ENCODE data around the gene CCR7.
A peak's percentile ranks its signal among the peaks of the same experiment; 100 is the strongest.
"Not testable (repeated sequence)": the region's sequence is repeated elsewhere in the genome, so short reads cannot be mapped to it uniquely, and the experiment has no call there.

The CCR7 gene

DNA sequence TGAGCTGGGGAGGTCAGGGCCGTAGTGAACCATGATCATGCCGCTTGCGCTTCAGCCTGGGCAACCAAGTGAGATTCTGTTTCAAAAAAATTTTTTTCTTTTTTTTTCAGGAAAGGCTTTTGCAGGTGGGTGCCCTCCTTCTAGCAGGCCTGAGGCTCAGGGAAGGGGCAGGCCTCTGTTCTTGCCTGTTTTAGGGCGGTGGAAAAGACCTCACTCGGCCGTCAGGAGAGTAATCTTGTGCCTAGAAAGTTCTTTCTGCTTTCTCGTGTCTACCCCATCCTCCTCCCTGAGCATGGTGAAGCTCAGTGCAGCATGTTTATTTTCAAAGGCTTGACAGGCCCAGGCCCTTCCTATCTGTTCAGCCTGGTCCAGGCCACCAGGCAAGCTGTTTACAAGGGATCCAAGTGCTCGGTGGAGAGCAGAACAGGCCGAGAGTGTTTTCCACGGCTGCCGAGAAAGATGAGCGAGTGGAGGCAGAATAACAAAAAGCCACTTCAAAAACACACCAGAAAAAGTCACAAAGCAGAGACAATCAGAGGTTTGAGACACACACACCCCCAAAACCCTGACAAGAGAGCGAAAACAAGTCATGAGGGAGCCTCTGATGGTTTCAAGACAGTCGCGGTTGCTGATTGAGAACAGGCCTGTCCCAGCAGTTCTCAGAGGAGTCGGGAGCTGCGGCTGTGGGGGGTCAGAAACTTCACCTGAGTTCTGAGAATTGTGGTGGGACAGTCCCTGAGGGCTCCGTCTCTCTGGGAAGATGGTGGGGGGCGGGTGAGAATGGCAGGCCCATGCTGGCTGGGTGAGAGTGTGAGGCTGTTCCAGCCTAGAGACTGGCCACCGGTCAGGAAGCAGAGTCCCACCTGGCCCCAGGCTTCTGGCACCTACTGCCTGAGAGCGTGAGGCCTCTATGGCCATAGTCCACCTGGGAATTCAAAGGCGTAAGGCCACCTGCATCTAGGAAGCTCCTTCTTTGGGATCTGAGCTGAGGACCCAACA, 37.5 kb upstream of the CCR7 start:
- DNase-seq, result peak; percentile 83
- CTCF ChIA-PET, result interaction anchor here (1.5 to 4.8 kb wide), 6 partner anchors 12 to 41 kb away, joined by 3 to 25 read pairs (median 13); partner anchors contain the start of gene CCR7
- Mint-ChIP-seq H3K9me3 (no peaks in the 10 kb centered on the region), H3K27me3 (no peaks in the 10 kb centered on the region), H3K4me1 (peaks cover 100% of the 10 kb centered on the region), H3K36me3 (peaks cover 21% of the 10 kb centered on the region), H3K27ac (peak overlapping the region; percentile 94), H3K4me3 (peak overlapping the region; percentile 35)

DNA sequence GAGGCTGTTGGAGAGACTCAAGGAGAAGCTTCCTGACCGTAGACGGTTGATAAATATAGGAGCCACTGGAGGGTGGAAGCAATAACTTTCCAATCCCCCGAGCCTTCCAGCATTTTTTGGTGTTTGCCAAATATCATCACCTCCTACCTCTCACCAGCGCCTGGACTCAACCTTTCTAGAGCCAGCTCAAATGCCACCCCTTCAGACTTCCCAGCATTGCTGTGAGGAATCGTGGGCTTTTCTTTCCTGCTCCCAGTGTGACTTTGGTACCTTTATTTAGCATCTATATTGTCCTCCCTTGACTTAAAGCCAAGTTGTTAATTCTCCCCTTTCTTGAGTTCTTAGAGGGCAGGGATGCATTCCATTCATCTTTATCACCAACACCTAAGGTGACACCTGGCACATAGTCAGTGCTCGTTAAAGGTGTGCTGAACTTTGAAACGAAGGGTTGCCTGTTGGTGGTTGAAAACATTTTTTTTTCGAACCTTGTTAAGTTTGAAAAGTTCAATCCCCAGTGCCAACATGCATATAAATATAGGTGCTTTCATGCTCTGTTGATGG, 35.3 kb upstream of the CCR7 start:
- H3K4me3 Mint-ChIP-seq, result no peak overlapping the region
- H3K27ac Mint-ChIP-seq, result peak overlapping the region; percentile 94

DNA sequence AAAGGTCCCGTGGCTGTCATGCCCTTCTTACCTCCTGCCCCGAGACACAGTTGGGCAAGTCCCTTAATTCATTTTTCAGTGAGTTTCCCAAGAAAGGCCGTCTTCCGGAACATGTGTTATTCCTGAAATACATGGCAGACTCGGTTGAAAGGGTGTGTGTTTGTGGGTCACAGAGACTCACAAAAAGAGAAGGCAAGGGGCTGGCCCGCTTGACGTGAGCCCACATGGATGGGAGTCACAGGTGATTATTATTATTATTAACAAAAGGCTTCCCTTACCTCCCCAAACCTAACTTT, 34.1 kb upstream of the CCR7 start:
- Mint-ChIP-seq H3K9me3 (peaks cover 7% of the 10 kb centered on the region), H3K4me3 (peak overlapping the region; percentile 22), H3K27me3 (no peaks in the 10 kb centered on the region), H3K36me3 (peaks cover 33% of the 10 kb centered on the region), H3K4me1 (peaks cover 96% of the 10 kb centered on the region), H3K27ac (peak overlapping the region; percentile 94)
- no peak for DNase-seq
- CTCF ChIA-PET, result no interaction called here

More for the DNA sequence above, 35.3 kb upstream of the CCR7 start:
- DNase-seq, result no peak
- Mint-ChIP-seq H3K4me1 (peaks cover 99% of the 10 kb centered on the region), H3K9me3 (peaks cover 7% of the 10 kb centered on the region), H3K36me3 (peaks cover 33% of the 10 kb centered on the region), H3K27me3 (no peaks in the 10 kb centered on the region)
- CTCF ChIA-PET, result no interaction called here

DNA sequence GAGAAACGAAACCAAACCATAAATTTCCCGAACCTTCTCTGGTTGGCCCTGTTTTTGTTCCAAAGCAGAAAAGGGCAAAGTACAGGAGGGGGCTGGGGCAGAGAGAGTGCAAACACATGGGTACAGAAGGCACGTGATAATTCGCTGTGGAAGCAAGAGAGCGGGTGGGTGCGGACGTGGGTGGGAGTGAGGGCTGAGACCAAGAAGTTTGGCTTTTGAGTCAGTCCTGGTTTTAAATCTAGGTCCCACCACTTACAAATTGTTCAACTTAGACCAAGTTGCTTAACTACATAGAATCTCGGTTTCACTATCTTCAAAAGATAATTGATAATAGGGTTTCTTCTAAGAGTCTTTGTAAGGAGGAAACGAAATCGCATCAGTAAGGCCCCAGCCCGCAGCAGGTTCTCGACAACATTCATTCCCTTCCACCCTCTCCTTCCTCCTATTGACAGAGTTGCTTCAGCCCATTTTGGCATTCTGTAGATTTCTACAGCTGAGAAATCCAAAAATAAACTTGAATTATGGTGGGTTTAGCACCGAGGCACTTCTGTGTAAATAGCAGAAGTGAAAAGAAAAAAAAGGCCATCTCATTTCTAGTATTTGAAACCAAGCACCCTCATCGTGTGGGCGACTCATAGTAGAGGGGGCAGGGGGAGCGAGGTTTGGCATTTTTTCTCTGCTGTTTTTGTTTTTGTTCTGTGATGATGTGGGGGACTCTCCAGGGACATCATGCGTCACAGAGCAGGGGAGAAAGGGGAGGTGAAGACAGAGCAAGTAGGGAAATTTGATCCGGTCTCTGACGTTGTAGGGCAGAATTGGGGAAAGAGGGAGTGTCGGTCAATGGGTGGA, 33.6 kb upstream of the CCR7 start:
- peak overlapping the region; percentile 22 for H3K4me3 Mint-ChIP-seq

DNA sequence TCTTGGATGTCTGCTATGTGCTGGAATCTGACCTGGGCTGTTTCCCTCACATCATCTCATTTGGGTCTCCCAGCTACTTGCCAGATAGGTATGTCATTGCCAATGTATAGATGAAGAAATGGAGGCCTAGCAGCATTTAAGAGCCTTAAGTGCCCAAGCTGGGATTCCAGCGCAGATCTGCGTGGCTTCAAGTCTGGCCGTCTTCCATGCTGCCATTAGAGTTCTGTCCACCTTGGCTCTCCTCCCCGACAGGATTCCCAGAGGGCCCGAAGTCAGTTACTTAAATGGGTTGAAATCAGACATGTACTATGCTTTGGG, 33.0 kb upstream of the CCR7 start:
- Mint-ChIP-seq H3K36me3 (peaks cover 30% of the 10 kb centered on the region), H3K27me3 (no peaks in the 10 kb centered on the region), H3K4me1 (peaks cover 85% of the 10 kb centered on the region), H3K4me3 (peak overlapping the region; percentile 22), H3K27ac (peak overlapping the region; percentile 94), H3K9me3 (peaks cover 7% of the 10 kb centered on the region)
- CTCF ChIA-PET, result interaction anchor here (0.7 to 2.5 kb wide), 7 partner anchors 14 to 236 kb away, joined by 3 to 19 read pairs (median 5); no protein-coding TSS in a partner anchor
- no peak for DNase-seq

More for the DNA sequence above, 33.6 kb upstream of the CCR7 start:
- H3K27me3 Mint-ChIP-seq, result no peaks in the 10 kb centered on the region
- H3K9me3 Mint-ChIP-seq, result peaks cover 7% of the 10 kb centered on the region
- peak overlapping the region; percentile 94 for H3K27ac Mint-ChIP-seq
- DNase-seq, result peak; percentile 75
- CTCF ChIA-PET, result interaction anchor here (0.7 to 2.1 kb wide), 4 partner anchors 21 to 236 kb away, joined by 3 to 19 read pairs (median 5); no protein-coding TSS in a partner anchor
- peaks cover 91% of the 10 kb centered on the region for H3K4me1 Mint-ChIP-seq
- H3K36me3 Mint-ChIP-seq, result peaks cover 30% of the 10 kb centered on the region

DNA sequence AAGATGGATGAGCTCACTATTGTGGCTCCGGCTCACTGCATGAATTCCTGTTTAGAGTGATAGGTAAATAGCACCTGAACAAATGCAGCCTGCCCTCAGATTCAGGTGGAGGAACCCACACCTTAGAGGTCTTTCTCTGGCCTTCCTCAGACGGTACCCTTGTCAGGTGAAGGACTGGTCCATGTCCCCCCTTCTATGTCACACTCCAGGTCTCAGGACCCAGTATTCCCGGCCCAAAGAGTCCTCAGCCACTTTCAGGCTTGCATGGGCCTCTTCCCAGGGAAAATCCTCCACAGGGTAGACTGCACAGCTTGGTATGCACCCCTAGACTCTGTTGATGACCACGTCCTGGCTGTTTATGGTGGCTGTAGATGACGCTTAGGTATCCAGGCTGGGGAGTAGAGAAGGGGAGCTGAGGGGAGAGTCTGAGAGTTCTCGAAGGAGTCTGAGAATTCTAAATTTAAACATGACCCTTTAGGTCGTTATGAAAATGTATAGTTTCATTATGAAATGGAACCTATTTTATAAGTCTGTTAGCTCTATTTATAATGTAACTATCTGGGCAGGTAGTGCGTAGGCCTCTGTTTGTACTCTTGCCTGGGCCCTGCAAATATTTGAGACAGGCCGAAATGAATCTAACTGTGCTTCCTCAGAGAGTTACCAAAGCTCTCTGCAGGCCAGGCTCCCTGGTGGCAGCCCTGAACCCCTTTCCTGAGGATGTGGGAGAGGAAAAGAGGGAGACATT, 32.5 kb upstream of the CCR7 start:
- Mint-ChIP-seq H3K4me3 (peak overlapping the region; percentile 53), H3K4me1 (peaks cover 80% of the 10 kb centered on the region)
- CTCF ChIA-PET, result interaction anchor here (0.7 to 2.5 kb wide), 7 partner anchors 15 to 235 kb away, joined by 3 to 19 read pairs (median 5); no protein-coding TSS in a partner anchor

DNA sequence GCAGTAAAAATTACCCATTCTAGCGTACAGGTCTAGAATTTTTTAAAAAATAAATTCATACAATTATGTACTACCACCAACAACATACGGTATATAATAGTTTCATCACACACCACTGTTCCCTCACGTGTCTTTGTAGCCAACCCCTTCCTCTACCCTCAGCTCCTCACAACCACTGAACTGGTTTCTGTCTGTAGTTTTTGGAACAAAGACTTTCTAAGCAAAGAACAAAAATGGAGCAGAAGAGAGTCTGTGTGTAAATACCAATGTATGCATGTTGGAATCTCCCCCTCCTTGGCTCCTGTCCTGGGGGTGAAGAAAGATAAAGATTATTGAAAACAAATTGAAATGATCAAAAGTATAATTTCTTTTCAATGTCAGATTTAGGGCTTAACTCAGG, 31.9 kb upstream of the CCR7 start:
- H3K36me3 Mint-ChIP-seq, result peaks cover 25% of the 10 kb centered on the region
- peaks cover 7% of the 10 kb centered on the region for H3K9me3 Mint-ChIP-seq
- peak overlapping the region; percentile 94 for H3K27ac Mint-ChIP-seq
- no peak for DNase-seq
- H3K4me1 Mint-ChIP-seq, result peaks cover 74% of the 10 kb centered on the region
- CTCF ChIA-PET, result interaction anchor here (1.2 to 2.5 kb wide), 4 partner anchors 15 to 34 kb away, joined by 4 to 19 read pairs (median 10); no protein-coding TSS in a partner anchor
- no peaks in the 10 kb centered on the region for H3K27me3 Mint-ChIP-seq
- H3K4me3 Mint-ChIP-seq, result peak overlapping the region; percentile 53

More for the DNA sequence above, 32.5 kb upstream of the CCR7 start:
- peak overlapping the region; percentile 94 for H3K27ac Mint-ChIP-seq
- peaks cover 26% of the 10 kb centered on the region for H3K36me3 Mint-ChIP-seq
- no peak for DNase-seq
- H3K9me3 Mint-ChIP-seq, result peaks cover 7% of the 10 kb centered on the region
- H3K27me3 Mint-ChIP-seq, result no peaks in the 10 kb centered on the region

DNA sequence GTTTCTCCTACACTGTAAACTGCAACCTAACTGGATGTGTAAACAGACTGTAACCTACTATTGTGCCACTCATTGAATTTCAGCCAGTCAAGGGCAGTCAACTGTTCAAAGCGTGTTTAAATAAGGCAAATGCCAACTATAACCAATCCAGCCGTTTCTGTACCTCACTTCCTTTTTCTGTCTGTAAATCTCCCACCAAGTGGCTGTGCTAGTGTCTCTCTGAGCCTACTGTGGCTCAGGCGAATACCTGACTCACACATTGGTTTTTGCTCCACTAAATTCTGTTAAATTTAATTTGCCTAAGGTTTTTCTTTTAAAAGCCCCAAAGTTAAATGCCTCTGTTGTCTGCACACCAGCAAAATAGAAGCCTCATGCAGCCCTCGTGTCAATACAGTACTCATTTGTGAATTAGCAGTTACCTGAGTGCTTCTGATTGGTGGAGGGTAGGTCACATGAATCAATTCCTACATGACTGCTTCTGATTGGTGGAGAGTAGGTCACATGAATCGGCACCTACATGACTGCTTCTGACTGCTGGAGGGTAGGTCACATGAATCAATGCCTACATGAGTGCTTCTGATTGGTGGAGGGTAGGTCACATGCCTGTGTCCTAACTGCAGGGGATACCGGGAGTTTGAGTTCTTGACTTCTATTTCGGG, 31.1 kb upstream of the CCR7 start:
- Mint-ChIP-seq H3K9me3 (peaks cover 7% of the 10 kb centered on the region), H3K27me3 (no peaks in the 10 kb centered on the region), H3K4me1 (peaks cover 66% of the 10 kb centered on the region), H3K27ac (peak overlapping the region; percentile 94), H3K4me3 (peak overlapping the region; percentile 40), H3K36me3 (peaks cover 24% of the 10 kb centered on the region)
- CTCF ChIA-PET, result interaction anchor here (1.5 to 2.5 kb wide), 3 partner anchors 19 to 33 kb away, joined by 6 to 19 read pairs (median 15); no protein-coding TSS in a partner anchor
- DNase-seq, result no peak

DNA sequence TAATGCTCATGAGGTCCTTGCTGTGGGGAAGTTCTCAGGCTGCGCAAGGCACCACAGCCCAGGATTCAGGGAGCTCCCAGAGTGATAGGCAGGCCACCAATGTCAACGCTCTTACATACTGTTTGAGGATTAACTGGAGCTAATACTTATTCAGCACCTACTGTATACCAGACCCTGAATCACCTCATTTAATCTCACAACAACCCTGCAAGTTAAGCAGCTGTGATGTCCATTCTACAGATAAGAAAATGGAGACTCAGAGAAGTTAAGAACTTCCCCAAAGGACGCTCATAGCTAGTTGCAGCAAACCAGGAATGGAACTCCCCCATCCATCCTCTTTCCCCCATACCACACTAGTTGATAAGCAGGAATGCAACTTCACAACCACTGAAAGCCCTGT, 25.5 kb upstream of the CCR7 start:
- CTCF ChIA-PET, result no interaction called here
- Mint-ChIP-seq H3K27me3 (no peaks in the 10 kb centered on the region), H3K27ac (no peak overlapping the region), H3K4me1 (peaks cover 63% of the 10 kb centered on the region), H3K4me3 (no peak overlapping the region), H3K36me3 (peaks cover 29% of the 10 kb centered on the region), H3K9me3 (peaks cover 15% of the 10 kb centered on the region)
- DNase-seq, result no peak

DNA sequence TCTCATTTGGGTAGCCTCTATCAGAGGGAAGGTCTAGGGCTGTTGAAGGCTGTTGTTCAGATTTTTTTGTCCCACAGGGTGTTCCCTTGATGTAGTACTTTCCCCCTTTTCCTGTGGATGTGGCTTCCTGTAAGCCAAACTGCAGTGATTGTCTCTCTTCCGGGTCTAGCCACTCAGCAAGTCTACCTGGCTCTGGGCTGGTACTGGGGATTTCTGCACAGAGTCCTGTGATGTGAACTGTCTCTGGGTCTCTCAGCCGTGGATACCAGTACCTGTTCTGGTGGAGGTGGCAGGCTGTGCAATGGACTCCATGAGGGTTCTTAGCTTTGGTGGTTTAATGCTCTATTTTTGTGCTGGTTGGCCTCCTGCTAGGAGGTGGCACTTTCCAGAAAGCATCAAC, 23.3 kb upstream of the CCR7 start:
- Mint-ChIP-seq H3K27me3 (no peaks in the 10 kb centered on the region), H3K4me1 (peaks cover 73% of the 10 kb centered on the region), H3K4me3 (no peak overlapping the region), H3K36me3 (peaks cover 43% of the 10 kb centered on the region), H3K9me3 (peaks cover 34% of the 10 kb centered on the region), H3K27ac (peak overlapping the region; percentile 68)
- CTCF ChIA-PET, result interaction anchor here (2.2 kb wide), 1 partner anchor 26 kb away, joined by 6 read pairs; no protein-coding TSS in a partner anchor
- DNase-seq, result peak; percentile 41

DNA sequence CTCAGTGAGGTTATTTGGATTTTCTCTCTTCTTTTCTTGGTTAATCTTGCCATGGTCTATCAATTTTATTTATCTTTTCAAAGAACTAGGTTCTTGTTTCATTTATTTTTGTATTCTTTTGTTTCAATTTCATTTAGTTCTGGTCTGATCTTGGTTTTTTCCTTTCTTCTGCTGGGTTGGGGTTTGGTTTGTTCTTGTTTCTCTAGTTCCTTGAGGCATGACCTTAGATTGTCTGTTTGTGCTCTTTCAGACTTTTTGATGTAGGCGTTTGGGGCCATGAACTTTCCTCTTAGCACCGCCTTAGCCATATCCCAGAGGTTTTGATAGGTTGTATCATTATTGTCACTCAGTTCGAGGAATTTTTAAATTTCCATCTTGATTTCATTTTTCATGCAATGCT, 21.0 kb upstream of the CCR7 start:
- H3K27ac Mint-ChIP-seq, result peak overlapping the region; percentile 91
- DNase-seq, H3K27me3 Mint-ChIP-seq, CTCF ChIA-PET: not testable (repeated sequence)
- peaks cover 93% of the 10 kb centered on the region for H3K4me1 Mint-ChIP-seq
- H3K9me3 Mint-ChIP-seq, result peaks cover 40% of the 10 kb centered on the region
- peaks cover 46% of the 10 kb centered on the region for H3K36me3 Mint-ChIP-seq
- peak overlapping the region; percentile 10 for H3K4me3 Mint-ChIP-seq

DNA sequence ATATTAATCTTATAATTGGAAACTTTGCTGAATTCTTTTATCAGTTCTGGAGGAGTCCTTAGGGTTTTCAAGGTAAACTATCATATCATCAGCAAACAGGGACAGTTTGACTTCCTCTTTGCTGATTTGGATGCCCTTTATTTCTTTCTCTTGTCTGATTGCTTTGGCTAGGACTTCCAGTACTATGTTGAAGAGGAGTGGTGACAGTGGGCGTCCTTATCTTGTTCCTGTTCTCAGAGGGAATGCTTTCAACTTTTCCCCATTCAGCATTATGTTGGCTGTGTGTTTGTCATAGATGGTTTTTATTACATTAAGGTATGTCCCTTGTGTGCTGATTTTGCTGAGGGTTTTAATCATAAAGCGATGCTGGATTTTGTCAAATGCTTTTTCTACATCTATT, 19.7 kb upstream of the CCR7 start:
- H3K4me3 Mint-ChIP-seq, result not testable (repeated sequence)

More for the DNA sequence above, 19.7 kb upstream of the CCR7 start:
- H3K27me3 Mint-ChIP-seq, CTCF ChIA-PET, DNase-seq: not testable (repeated sequence)
- H3K4me1 Mint-ChIP-seq, result peaks cover 94% of the 10 kb centered on the region
- H3K36me3 Mint-ChIP-seq, result peaks cover 43% of the 10 kb centered on the region
- peaks cover 40% of the 10 kb centered on the region for H3K9me3 Mint-ChIP-seq
- peak overlapping the region; percentile 12 for H3K27ac Mint-ChIP-seq

All from activated naive CD4-positive, alpha-beta T cell treated with anti-CD3 and anti-CD28 coated beads, Interleukin-2, amount 10 ng/mL, durations not matched to agents 7 days and 5 days (primary cell).